Measurements from ENCODE around the gene CIB2.

DNA sequence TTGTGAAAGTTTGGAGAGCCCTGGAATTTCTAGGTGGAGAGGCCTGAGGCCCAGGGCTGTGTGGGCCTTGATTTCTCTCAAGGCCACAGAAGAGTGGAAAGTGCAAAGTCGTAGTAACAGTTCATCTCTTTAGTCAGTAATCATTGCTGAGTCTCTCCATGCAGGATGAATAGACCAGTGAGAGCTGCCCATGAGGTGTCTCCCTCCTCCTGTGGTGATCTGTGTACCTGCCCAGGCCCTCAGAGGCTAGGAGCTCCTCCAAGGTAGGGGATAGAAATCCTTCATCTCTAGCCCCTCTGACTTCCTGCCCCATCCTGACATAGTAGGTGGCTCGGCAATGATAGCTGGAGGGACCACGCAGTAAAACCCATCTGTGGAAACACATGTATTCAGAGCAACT is 11.1 kb upstream of the CIB2 start:
- TF ChIP-seq EZH2 (IDR thresholded peaks at IDR 0.05; ENCODE audit: low read length), result no peak
- no peak for TF ChIP-seq CTCF (optimal IDR thresholded peaks at IDR 0.05 in 1 of 3, IDR thresholded peaks at IDR 0.05 in 1 of 3, conservative IDR thresholded peaks at IDR 0.05 in 1 of 3; ENCODE audit: extremely low read depth in 1 of 3, insufficient read depth in 2 of 3, low read length in 3 of 3)

Data from keratinocyte (primary cell).